GM18909 (cell line): ENCODE measurements around the gene ADCY7.

Experiments used
- ATAC-seq: cut with Tn5 transposase; IDR thresholded peaks from one replicate; pipeline ENCODE4 v1.9.1; 2021; ENCODE audit warnings: mild to moderate bottlenecking; ENCODE audit not compliant: unreplicated experiment, poor library complexity

Gene ADCY7

GRCh38 chr16:50278251-50278650, 11.9 kb downstream of the ADCY7 start:
- no peak for ATAC-seq

- ATAC-seq = no peak
Observed at GRCh38 chr16:50279504-50279865, 13.1 kb downstream of the ADCY7 start.

GRCh38 chr16:50280932-50281331, 14.6 kb downstream of the ADCY7 start:
- ATAC-seq = no peak

- ATAC-seq = no peak
Observed at GRCh38 chr16:50281391-50282009, 15.1 kb downstream of the ADCY7 start.

GRCh38 chr16:50282010-50282538, 15.7 kb downstream of the ADCY7 start:
- ATAC-seq = peak; percentile 93

GRCh38 chr16:50282955-50283631, 16.7 kb downstream of the ADCY7 start:
- no peak for ATAC-seq

- no peak for ATAC-seq
Observed at GRCh38 chr16:50284131-50284911, 18.0 kb downstream of the ADCY7 start.

- ATAC-seq = no peak
Observed at GRCh38 chr16:50285406-50286003, 19.2 kb downstream of the ADCY7 start.

GRCh38 chr16:50286681-50287080, 20.3 kb downstream of the ADCY7 start:
- ATAC-seq = no peak

- no peak for ATAC-seq
Observed at GRCh38 chr16:50288026-50288425, 21.7 kb downstream of the ADCY7 start.

- no peak for ATAC-seq
Observed at GRCh38 chr16:50288920-50289319, 22.6 kb downstream of the ADCY7 start.

GRCh38 chr16:50289950-50290764, 23.8 kb downstream of the ADCY7 start:
- ATAC-seq = no peak

GRCh38 chr16:50290856-50291255, 24.5 kb downstream of the ADCY7 start:
- no peak for ATAC-seq

GRCh38 chr16:50291719-50292565, 25.6 kb downstream of the ADCY7 start:
- ATAC-seq = no peak

GRCh38 chr16:50292566-50292948, 26.2 kb downstream of the ADCY7 start:
- ATAC-seq = no peak

GRCh38 chr16:50293041-50293783, 26.9 kb downstream of the ADCY7 start:
- ATAC-seq = no peak

GRCh38 chr16:50293994-50294855, 27.9 kb downstream of the ADCY7 start:
- no peak for ATAC-seq

- no peak for ATAC-seq
Observed at GRCh38 chr16:50294955-50295354, 28.6 kb downstream of the ADCY7 start.
